ENCODE results near the gene GNG12. TPM values are rescaled to one million over a fixed set of nuclear protein-coding genes. Genes with fewer than 3 reads are reported as not detected.

The GNG12 gene
- total RNA-seq: 10 to 100 TPM; 30.1 to 44.9 (median 32.1) TPM
- polyA plus RNA-seq: 12.2 TPM
- long read RNA-seq, donor 1, full-length matches to known transcripts: 41 of 57 reads
- long read RNA-seq, donor 1, partial matches to known transcripts: 12 of 57 reads
- long read RNA-seq, donor 1, other reads (novel, unspliced or antisense): 4 of 57 reads
- long read RNA-seq, donor 2, full-length matches to known transcripts: 25 of 35 reads
- long read RNA-seq, donor 2, partial matches to known transcripts: 3 of 35 reads
- long read RNA-seq, donor 2, other reads (novel, unspliced or antisense): 7 of 35 reads
- long read RNA-seq, donor 3, full-length matches to known transcripts: 146 of 189 reads
- long read RNA-seq, donor 3, partial matches to known transcripts: 4 of 189 reads
- long read RNA-seq, donor 3, other reads (novel, unspliced or antisense): 39 of 189 reads
- long read RNA-seq, donor 4, full-length matches to known transcripts: 35 of 42 reads
- long read RNA-seq, donor 4, partial matches to known transcripts: 0 of 42 reads
- long read RNA-seq, donor 4, other reads (novel, unspliced or antisense): 7 of 42 reads

DNA sequence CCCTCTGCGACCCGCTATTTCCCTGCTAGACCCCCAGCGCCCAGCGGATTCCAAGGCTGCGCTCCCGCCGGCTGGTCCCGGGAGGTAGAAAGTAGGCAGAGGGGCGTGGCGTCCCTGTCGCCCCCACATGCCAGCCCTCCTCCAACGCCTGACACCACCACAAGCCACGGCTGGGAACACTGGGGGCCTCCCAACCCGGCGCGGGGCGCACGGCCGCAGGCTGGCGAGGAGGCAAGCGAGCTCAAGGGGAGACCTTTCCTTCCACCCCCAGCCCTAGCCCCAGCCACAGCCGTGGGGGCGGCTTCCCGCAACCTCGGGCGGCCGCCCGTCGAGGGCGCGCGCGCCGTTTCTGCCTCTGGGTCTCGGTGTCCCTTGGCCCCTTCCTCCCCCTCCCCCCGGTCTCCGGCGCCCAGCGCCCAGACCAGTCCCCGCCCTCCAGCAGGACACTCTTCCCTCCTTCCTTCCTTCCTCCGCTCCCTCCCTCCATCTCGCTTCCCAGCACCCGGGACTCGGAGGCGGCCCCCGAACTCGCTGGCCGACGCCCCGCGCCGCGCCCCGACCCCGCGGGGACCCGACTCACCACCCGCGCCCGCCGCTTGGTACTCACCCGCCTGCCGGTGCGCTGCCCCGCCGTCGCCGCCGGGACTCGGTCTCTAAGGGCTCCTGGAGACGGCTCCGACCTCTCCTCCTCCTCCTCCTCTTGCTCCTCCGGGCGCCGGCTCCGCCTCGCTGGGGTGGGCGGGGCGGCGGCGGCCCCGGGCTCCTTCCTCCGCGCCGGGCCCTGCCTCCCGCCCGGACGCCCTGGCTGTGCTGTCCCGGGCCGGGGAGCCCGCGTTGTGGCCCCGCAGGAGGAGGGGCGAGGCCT, at the start of gene GNG12:
Gene GNG12 (minus strand): TSS at position 731 of the 865 bp plus-strand sequence. CDS start 125,781 bp downstream, outside the sequence.
- no peaks in the 10 kb centered on the region for H3K27me3 ChIP-seq (ENCODE audit: control insufficient read depth, insufficient read depth)
- H3K4me1 ChIP-seq (ENCODE audit: control insufficient read depth, insufficient read depth, low read length): no peaks in the 10 kb centered on the region
- ATAC-seq (peak; percentile 93 to 94), DNase-seq (peak; percentile 82 to 90 (median 89))
- intact Hi-C loops (cut with DNase I): loop anchor here in 3 of 4 donors (5.0 to 10.0 kb wide), 3 partner anchors 58 to 298 kb away; no protein-coding TSS in a partner anchor
- WGBS: under 1% methylated on average over 94 of the region's 94 CpGs
- peak within 1 kb of the TSS; percentile 57 for H3K27ac ChIP-seq (ENCODE audit: low read length)
- H3K4me3 ChIP-seq (ENCODE audit: low read length): peak within 1 kb of the TSS; percentile 59
- H3K9me3 ChIP-seq (ENCODE audit: control insufficient read depth, low read length): no peaks in the 10 kb centered on the region

DNA sequence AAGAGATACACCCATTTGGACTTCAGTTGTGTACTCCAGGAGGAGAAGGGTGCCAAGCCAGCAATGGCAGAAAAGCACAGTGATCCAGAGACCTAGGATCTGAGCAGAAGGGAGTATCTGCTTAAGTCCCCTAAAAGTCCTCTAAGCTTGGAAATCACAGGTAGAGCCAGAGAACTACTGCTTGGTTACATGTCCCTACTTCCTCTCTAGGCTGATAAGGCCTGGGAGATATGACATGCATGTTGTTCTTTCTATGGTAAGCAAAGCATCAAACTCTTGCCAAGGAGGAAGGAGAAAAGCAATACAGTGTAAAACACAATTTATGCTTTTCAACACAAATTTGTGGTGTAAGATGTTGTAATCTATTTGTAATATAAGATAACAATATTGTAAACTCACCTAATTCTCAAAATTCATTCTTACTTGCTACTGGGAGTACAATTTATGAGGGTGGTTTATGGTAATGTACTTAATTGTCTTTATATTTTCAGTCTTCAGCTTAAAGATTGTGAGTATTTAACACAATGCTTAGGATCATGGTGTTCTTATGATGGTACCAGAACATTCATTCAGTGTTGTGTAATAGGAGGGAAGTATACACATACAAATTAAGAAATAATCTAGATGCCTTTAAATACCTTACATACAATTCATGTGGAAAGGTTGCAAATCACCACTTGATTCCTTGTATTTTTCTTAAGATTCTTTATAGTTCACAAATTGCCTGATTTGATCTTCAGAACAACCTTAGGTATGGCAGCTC, 49.1 kb upstream of the GNG12 start:
- ATAC-seq (no peak), DNase-seq (no peak)
- no peaks in the 10 kb centered on the region for H3K27me3 ChIP-seq (ENCODE audit: control insufficient read depth, insufficient read depth)
- H3K9me3 ChIP-seq (ENCODE audit: control insufficient read depth, low read length): no peaks in the 10 kb centered on the region
- no peak overlapping the region for H3K27ac ChIP-seq (ENCODE audit: low read length)
- intact Hi-C loops (cut with DNase I): no loop called here
- no peak overlapping the region for H3K4me3 ChIP-seq (ENCODE audit: low read length)
- H3K4me1 ChIP-seq (ENCODE audit: control insufficient read depth, insufficient read depth, low read length): no peaks in the 10 kb centered on the region

GRCh38 chr1:67880056-67880601, 46.9 kb upstream of the GNG12 start:
- intact Hi-C loops (cut with DNase I): no loop called here
- H3K27me3 ChIP-seq (ENCODE audit: control insufficient read depth, insufficient read depth): no peaks in the 10 kb centered on the region
- 24% methylated on average over 3 of the region's 3 CpGs for whole genome bisulfite sequencing
- H3K4me1 ChIP-seq (ENCODE audit: control insufficient read depth, insufficient read depth, low read length): no peaks in the 10 kb centered on the region
- peak; percentile 86 for ATAC-seq
- no peak overlapping the region for H3K27ac ChIP-seq (ENCODE audit: low read length)
- no peak overlapping the region for H3K4me3 ChIP-seq (ENCODE audit: low read length)
- no peak for DNase-seq
- no peaks in the 10 kb centered on the region for H3K9me3 ChIP-seq (ENCODE audit: control insufficient read depth, low read length)

GRCh38 chr1:67879485-67879884, 46.2 kb upstream of the GNG12 start:
- WGBS: 63% methylated on average over 1 of the region's 1 CpG
- H3K27me3 ChIP-seq (ENCODE audit: control insufficient read depth, insufficient read depth): no peaks in the 10 kb centered on the region
- H3K9me3 ChIP-seq (ENCODE audit: control insufficient read depth, low read length): no peaks in the 10 kb centered on the region
- H3K4me3 ChIP-seq (ENCODE audit: low read length): no peak overlapping the region
- ATAC-seq (no peak), DNase-seq (no peak)
- no peak overlapping the region for H3K27ac ChIP-seq (ENCODE audit: low read length)
- intact Hi-C loops (cut with DNase I): no loop called here
- no peaks in the 10 kb centered on the region for H3K4me1 ChIP-seq (ENCODE audit: control insufficient read depth, insufficient read depth, low read length)

DNA sequence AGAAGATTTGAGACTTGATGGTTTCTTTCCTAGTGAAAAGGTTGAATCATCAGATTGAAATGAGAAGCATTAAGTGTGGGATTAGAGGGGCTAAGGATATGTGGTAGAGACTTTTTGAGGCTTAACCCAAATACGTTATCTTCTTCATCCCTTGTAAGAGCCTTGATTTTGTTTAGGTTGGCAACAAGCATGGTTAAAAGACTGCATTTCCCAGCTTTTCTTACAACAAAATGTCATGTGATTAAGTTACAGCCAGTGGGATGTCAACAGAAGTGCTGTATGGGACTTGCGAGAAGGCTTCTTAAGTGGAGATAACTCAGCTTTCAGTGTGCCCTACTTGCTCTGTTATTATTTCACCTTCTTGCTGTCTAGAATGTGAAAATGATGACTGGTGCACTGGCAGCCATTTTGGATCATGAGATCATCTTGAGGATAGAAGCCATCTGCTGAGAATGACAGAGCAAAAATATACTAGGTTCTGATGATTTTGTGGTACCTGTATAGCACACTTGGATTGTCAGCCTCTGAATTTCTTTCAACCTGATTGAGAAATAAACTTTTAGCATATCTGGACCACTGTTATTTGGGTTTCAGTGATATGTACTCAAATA, 41.3 kb upstream of the GNG12 start:
- 82% methylated on average over 2 of the region's 2 CpGs for WGBS
- Histone ChIP-seq H3K4me3 (ENCODE audit: low read length) (no peak overlapping the region), H3K27ac (ENCODE audit: low read length) (no peak overlapping the region), H3K4me1 (ENCODE audit: control insufficient read depth, insufficient read depth, low read length) (no peaks in the 10 kb centered on the region), H3K27me3 (ENCODE audit: control insufficient read depth, insufficient read depth) (no peaks in the 10 kb centered on the region), H3K9me3 (ENCODE audit: control insufficient read depth, low read length) (no peaks in the 10 kb centered on the region)
- intact Hi-C loops (cut with DNase I): no loop called here
- ATAC-seq (no peak), DNase-seq (no peak)

DNA sequence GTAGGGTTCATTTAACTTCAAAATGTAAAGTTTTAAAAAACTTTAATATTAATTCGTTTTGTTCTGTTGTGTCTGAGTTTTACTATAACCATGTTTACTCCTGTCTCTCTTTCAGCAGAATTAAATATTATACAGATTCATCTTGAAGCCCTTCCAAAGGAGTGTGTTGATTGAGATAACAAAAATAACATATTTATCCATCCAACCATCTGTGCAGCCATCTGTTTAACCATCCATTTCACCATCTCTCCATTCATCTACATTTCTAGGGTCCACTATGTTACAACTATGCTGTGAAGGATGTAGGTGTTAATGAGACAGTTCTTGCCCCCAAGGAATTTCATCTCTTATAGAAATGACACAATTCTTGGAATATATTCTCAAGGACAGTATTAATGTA, 36.0 kb upstream of the GNG12 start:
- intact Hi-C loops (cut with DNase I): no loop called here
- Histone ChIP-seq H3K9me3 (ENCODE audit: control insufficient read depth, low read length) (no peaks in the 10 kb centered on the region), H3K27ac (ENCODE audit: low read length) (no peak overlapping the region), H3K4me3 (ENCODE audit: low read length) (no peak overlapping the region), H3K4me1 (ENCODE audit: control insufficient read depth, insufficient read depth, low read length) (no peaks in the 10 kb centered on the region), H3K27me3 (ENCODE audit: control insufficient read depth, insufficient read depth) (no peaks in the 10 kb centered on the region)
- WGBS: 63% methylated on average over 1 of the region's 1 CpG
- DNase-seq (no peak), ATAC-seq (no peak)

DNA sequence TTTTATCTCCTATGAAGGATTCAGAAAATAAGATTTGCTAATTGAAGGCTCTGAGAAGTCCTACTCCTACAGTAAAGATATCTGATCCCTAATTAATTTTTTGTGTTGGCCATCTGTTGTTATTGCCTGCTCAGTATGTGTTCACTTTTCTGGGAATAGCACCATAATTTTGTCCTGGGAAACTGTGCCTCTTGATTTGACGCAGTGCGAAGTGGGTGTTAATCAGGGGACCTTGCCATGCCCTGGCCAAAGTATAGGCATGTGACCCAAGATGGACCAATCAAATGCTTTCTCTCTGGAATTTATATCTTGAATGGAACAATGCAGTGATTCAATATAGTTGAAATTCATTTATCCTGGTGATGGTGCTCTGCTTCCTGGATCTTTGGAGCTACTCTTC, 30.4 kb upstream of the GNG12 start:
- no peaks in the 10 kb centered on the region for H3K27me3 ChIP-seq (ENCODE audit: control insufficient read depth, insufficient read depth)
- ATAC-seq (no peak), DNase-seq (no peak)
- peaks cover 2% of the 10 kb centered on the region for H3K4me1 ChIP-seq (ENCODE audit: control insufficient read depth, insufficient read depth, low read length)
- H3K4me3 ChIP-seq (ENCODE audit: low read length): no peak overlapping the region
- no peaks in the 10 kb centered on the region for H3K9me3 ChIP-seq (ENCODE audit: control insufficient read depth, low read length)
- intact Hi-C loops (cut with DNase I): no loop called here
- WGBS: 87% methylated on average over 2 of the region's 2 CpGs
- no peak overlapping the region for H3K27ac ChIP-seq (ENCODE audit: low read length)

GRCh38 chr1:67862685-67863084, 29.4 kb upstream of the GNG12 start:
- no peak for DNase-seq
- H3K27me3 ChIP-seq (ENCODE audit: control insufficient read depth, insufficient read depth): no peaks in the 10 kb centered on the region
- intact Hi-C loops (cut with DNase I): no loop called here
- H3K4me3 ChIP-seq (ENCODE audit: low read length): no peak overlapping the region
- peak overlapping the region; percentile 70 for H3K27ac ChIP-seq (ENCODE audit: low read length)
- peak; percentile 29 to 51 for ATAC-seq
- H3K4me1 ChIP-seq (ENCODE audit: control insufficient read depth, insufficient read depth, low read length): peaks cover 2% of the 10 kb centered on the region
- 67% methylated on average over 1 of the region's 1 CpG for WGBS
- no peaks in the 10 kb centered on the region for H3K9me3 ChIP-seq (ENCODE audit: control insufficient read depth, low read length)

- Histone ChIP-seq H3K9me3 (ENCODE audit: control insufficient read depth, low read length) (no peaks in the 10 kb centered on the region), H3K27me3 (ENCODE audit: control insufficient read depth, insufficient read depth) (no peaks in the 10 kb centered on the region), H3K4me1 (ENCODE audit: control insufficient read depth, insufficient read depth, low read length) (peaks cover 2% of the 10 kb centered on the region), H3K4me3 (ENCODE audit: low read length) (no peak overlapping the region), H3K27ac (ENCODE audit: low read length) (no peak overlapping the region)
- ATAC-seq (no peak), DNase-seq (no peak)
- intact Hi-C loops (cut with DNase I): no loop called here
- WGBS: 95% methylated on average over 1 of the region's 1 CpG
These were observed 28.7 kb upstream of the GNG12 start for GRCh38 chr1:67861856-67862516.

GRCh38 chr1:67860776-67861175, 27.5 kb upstream of the GNG12 start:
- ATAC-seq: no peak
- intact Hi-C loops (cut with DNase I): no loop called here
- WGBS: 40% methylated on average over 2 of the region's 2 CpGs

More at GRCh38 chr1:67860776-67861175, 27.5 kb upstream of the GNG12 start:
- Histone ChIP-seq H3K27me3 (ENCODE audit: control insufficient read depth, insufficient read depth) (no peaks in the 10 kb centered on the region), H3K4me1 (ENCODE audit: control insufficient read depth, insufficient read depth, low read length) (peaks cover 2% of the 10 kb centered on the region), H3K4me3 (ENCODE audit: low read length) (no peak overlapping the region), H3K9me3 (ENCODE audit: control insufficient read depth, low read length) (no peaks in the 10 kb centered on the region), H3K27ac (ENCODE audit: low read length) (no peak overlapping the region)
- DNase-seq: no peak

Measured in right cardiac atrium (tissue), 5 donors.